IMR-90 (cell line): ENCODE results near the gene MYADM.

Experiments
- BHLHE40 ChIP-seq: fragments of 150-350 bp; IDR thresholded peaks from 2 replicates; pipeline ENCODE4 v1.6.1; 2016; ENCODE audit warnings: mild to moderate bottlenecking, low read depth, low read length
- CEBPB ChIP-seq: IDR thresholded peaks from 2 replicates; pipeline ENCODE4 v1.6.1; 2012; ENCODE audit warnings: low read depth, low read length, improper control_type of control experiment
- CHD1 ChIP-seq: IDR thresholded peaks from 2 replicates; pipeline ENCODE4 v1.6.1; 2012; ENCODE audit warnings: low read depth, low read length, improper control_type of control experiment
- CTCF ChIP-seq: conservative IDR thresholded peaks from 2 replicates; pipeline ENCODE4 v1.5.1; 2012; ENCODE audit warnings: mild to moderate bottlenecking, low read depth, low read length, improper control_type of control experiment
- FOS ChIP-seq: fragments of 150-350 bp; IDR thresholded peaks from 2 replicates; pipeline ENCODE4 v1.6.1; 2016; ENCODE audit warnings: low read depth, low read length
- MAZ ChIP-seq: IDR thresholded peaks from 2 replicates; pipeline ENCODE4 v1.6.1; 2012; ENCODE audit warnings: low read depth, mild to moderate bottlenecking, low read length, improper control_type of control experiment, moderate library complexity, borderline replicate concordance
- MXI1 ChIP-seq: IDR thresholded peaks from 2 replicates; pipeline ENCODE4 v1.6.1; 2012; ENCODE audit warnings: low read depth, mild to moderate bottlenecking, low read length, moderate library complexity, borderline replicate concordance
- POLR2A ChIP-seq: IDR thresholded peaks from 2 replicates; pipeline ENCODE4 v1.6.1; 2012; ENCODE audit warnings: mild to moderate bottlenecking, low read depth, low read length
- RAD21 ChIP-seq: IDR thresholded peaks from 2 replicates; pipeline ENCODE4 v1.6.1; 2012; ENCODE audit warnings: low read length, improper control_type of control experiment
- SMC3 ChIP-seq: fragments of 150-350 bp; IDR thresholded peaks from 2 replicates; pipeline ENCODE4 v1.6.1; 2016; ENCODE audit warnings: low read depth, mild to moderate bottlenecking, antibody characterized with exemption, low read length, moderate library complexity
- USF2 ChIP-seq: fragments of 150-350 bp; IDR thresholded peaks from 2 replicates; pipeline ENCODE4 v1.6.1; 2017; ENCODE audit warnings: mild to moderate bottlenecking, antibody characterized with exemption, low read length, low read depth

- TF ChIP-seq RAD21 (no peak), CTCF (no peak), MXI1 (no peak), POLR2A (no peak), CEBPB (no peak), MAZ (no peak), BHLHE40 (no peak), SMC3 (no peak), USF2 (no peak), FOS (no peak), CHD1 (no peak)
Measured at GRCh38 chr19:53907193-53907581, 39.5 kb downstream of the MYADM start.
